HCT116 (cell line): ENCODE measurements around the gene NR2C2AP. TPM values are rescaled to one million over a fixed set of nuclear protein-coding genes. Genes with fewer than 3 reads are reported as not detected.

Source experiments
- ATAC-seq: fragments of 200-7000 bp; cut with Tn5 transposase; 2 replicates; pipeline ENCODE4 v1.9.1; 2020; ENCODE audit warnings: mild to moderate bottlenecking, moderate library complexity
- BruUV-seq: library from RNA; stranded (reverse); fragments of 400-500 nt; replicated peaks from 2 replicates; lab custom pipeline; 2021; lab: Mats Ljungman, UMichigan
- CTCF ChIA-PET: fragments of 300-600 bp; sonication (Branson Sonifier 250); formaldehyde crosslinking; loops from one replicate; lab custom pipeline; 2021; ENCODE audit warnings: antibody characterized with exemption; lab: Charles Lee
- POLR2A ChIA-PET: fragments of 300-600, 350-600 bp; sonication (Branson Sonifier 250); formaldehyde crosslinking; loops from one replicate; lab custom pipeline; 2021; ENCODE audit warnings: antibody characterized with exemption; lab: Charles Lee
- RAD21 ChIA-PET, 2 experiments: fragments of 300-600 bp; sonication (Branson Sonifier 250); formaldehyde crosslinking; loops; one replicate each; lab custom pipeline; 2023; ENCODE audit warnings: low total read pairs in 2 of 2; ENCODE audit not compliant: uncharacterized antibody in 2 of 2, unreplicated experiment in 2 of 2, low non-redundant PET in 1 of 2; lab: Charles Lee
- DNase-seq: peaks from one replicate; pipeline ENCODE4 v3.0.0-alpha.2; 2010; ENCODE audit warnings: low read depth, low spot score
- H2AFZ ChIP-seq: fragments of 200-600 bp; shearing (Covaris generic), sonication (generic); 2 replicates; pipeline ENCODE4 v1.6.1; 2017; ENCODE audit warnings: low read depth, mixed run types, mixed read lengths, antibody characterized with exemption, low read length; ENCODE audit not compliant: poor library complexity, severe bottlenecking
- H3K27ac ChIP-seq: 2 replicates; pipeline ENCODE4 v1.5.1; 2012; ENCODE audit warnings: low read depth, low read length
- H3K27me3 ChIP-seq: fragments of 200-600 bp; sonication (generic); 2 replicates; pipeline ENCODE4 v1.6.1; 2016; ENCODE audit warnings: mixed run types, low read length, mixed read lengths; ENCODE audit not compliant: insufficient read depth
- H3K36me3 ChIP-seq, 2 experiments: fragments of 200-500 bp in 1 of 2; fragments of 200-600 bp in 1 of 2; sonication (Bioruptor generic) in 1 of 2; sonication (generic) in 1 of 2; 2 replicates each; pipeline versions ENCODE4 v1.5.1 to v1.6.1; 2014 to 2016; ENCODE audit warnings: low read length in 2 of 2, inconsistent platforms in 1 of 2, mixed read lengths in 1 of 2, mixed run types in 1 of 2; ENCODE audit not compliant: insufficient read depth in 2 of 2, control insufficient read depth in 1 of 2
- H3K4me1 ChIP-seq, 2 experiments: fragments of 200-600 bp in 1 of 2; sonication (generic) in 1 of 2; 2 replicates each; pipeline versions ENCODE4 v1.5.1 to v1.6.1; 2012 to 2017; ENCODE audit warnings: low read length in 2 of 2, inconsistent platforms in 1 of 2, mild to moderate bottlenecking in 1 of 2, mixed read lengths in 1 of 2, mixed run types in 1 of 2, moderate library complexity in 1 of 2; ENCODE audit not compliant: insufficient read depth in 2 of 2, control insufficient read depth in 1 of 2
- H3K4me2 ChIP-seq: fragments of 200-600 bp; sonication (generic); 2 replicates; pipeline ENCODE4 v1.6.1; 2017; ENCODE audit warnings: mixed run types, low read length, mixed read lengths
- H3K4me3 ChIP-seq, 2 experiments: fragments of 200-600 bp in 1 of 2; sonication (generic) in 1 of 2; replicated peaks in 1 of 2; 2 replicates each; pipeline ENCODE4 v1.5.1; 2011 to 2016; ENCODE audit warnings: low read length in 2 of 2, control low read depth in 1 of 2, low read depth in 1 of 2, mild to moderate bottlenecking in 1 of 2, mixed read lengths in 1 of 2, mixed run types in 1 of 2
- H3K79me2 ChIP-seq: fragments of 200-600 bp; sonication (generic); 2 replicates; pipeline ENCODE4 v1.6.1; 2017; ENCODE audit warnings: mild to moderate bottlenecking, mixed run types, low read length, moderate library complexity, mixed read lengths; ENCODE audit not compliant: insufficient read depth
- H3K9ac ChIP-seq: fragments of 200-600 bp; sonication (generic); 2 replicates; pipeline ENCODE4 v1.6.1; 2016; ENCODE audit warnings: low read length, mixed read lengths
- H3K9me2 ChIP-seq: fragments of 200-600 bp; sonication (generic), shearing (Covaris generic); 2 replicates; pipeline ENCODE4 v1.6.1; 2017; ENCODE audit warnings: mixed run types, mild to moderate bottlenecking, moderate library complexity; ENCODE audit not compliant: insufficient read depth
- H3K9me3 ChIP-seq, 2 experiments: fragments of 200-500 bp in 1 of 2; fragments of 200-600 bp in 1 of 2; sonication (Bioruptor generic) in 1 of 2; sonication (generic) in 1 of 2; 2 replicates each; pipeline ENCODE4 v1.6.1; 2014 to 2017; ENCODE audit warnings: low read length in 2 of 2, mixed read lengths in 2 of 2, inconsistent platforms in 1 of 2, low read depth in 1 of 2, mild to moderate bottlenecking in 1 of 2, mixed run types in 1 of 2, moderate library complexity in 1 of 2; ENCODE audit not compliant: control insufficient read depth in 1 of 2, insufficient read depth in 1 of 2
- H4K20me1 ChIP-seq: fragments of 200-600 bp; sonication (generic), shearing (Covaris generic); 2 replicates; pipeline ENCODE4 v1.6.1; 2017; ENCODE audit warnings: mixed run types, mild to moderate bottlenecking, moderate library complexity; ENCODE audit not compliant: insufficient read depth
- ATF3 ChIP-seq: IDR thresholded peaks from 2 replicates; pipeline ENCODE4 v1.6.1; 2012
- CBX3 ChIP-seq: IDR thresholded peaks from 2 replicates; pipeline ENCODE4 v1.6.1; 2012; ENCODE audit warnings: low read depth
- CEBPB ChIP-seq: IDR thresholded peaks from 2 replicates; pipeline ENCODE4 v1.6.1; 2012; ENCODE audit warnings: low read depth
- EGR1 ChIP-seq: IDR thresholded peaks from 2 replicates; pipeline ENCODE4 v1.6.1; 2012; ENCODE audit warnings: low read depth
- ELF1 ChIP-seq: IDR thresholded peaks from 2 replicates; pipeline ENCODE4 v1.6.1; 2012; ENCODE audit warnings: low read depth, borderline replicate concordance
- EZH2 ChIP-seq: fragments of 200-600 bp; sonication (generic); IDR thresholded peaks from 2 replicates; pipeline ENCODE4 v1.6.1; 2017; ENCODE audit warnings: antibody characterized with exemption, mixed run types
- EZH2phosphoT487 ChIP-seq: fragments of 200-600 bp; IDR thresholded peaks from 2 replicates; pipeline ENCODE4 v1.6.1; 2018; ENCODE audit warnings: antibody characterized with exemption, borderline replicate concordance
- FOSL1 ChIP-seq: IDR thresholded peaks from 2 replicates; pipeline ENCODE4 v1.6.1; 2012; ENCODE audit warnings: low read depth
- JUND ChIP-seq: IDR thresholded peaks from 2 replicates; pipeline ENCODE4 v1.6.1; 2012
- POLR2AphosphoS5 ChIP-seq: IDR thresholded peaks from 2 replicates; pipeline ENCODE4 v1.6.1; 2011; ENCODE audit warnings: mild to moderate bottlenecking, low read depth, low read length, moderate library complexity
- REST ChIP-seq: IDR thresholded peaks from 2 replicates; pipeline ENCODE4 v1.6.1; 2012; ENCODE audit warnings: low read depth
- SIN3A ChIP-seq: IDR thresholded peaks from 2 replicates; pipeline ENCODE4 v1.6.1; 2012; ENCODE audit warnings: low read depth
- SP1 ChIP-seq: IDR thresholded peaks from 2 replicates; pipeline ENCODE4 v1.6.1; 2012; ENCODE audit warnings: low read depth
- ZBTB33 ChIP-seq: IDR thresholded peaks from 2 replicates; pipeline ENCODE4 v1.6.1; 2011; ENCODE audit warnings: mild to moderate bottlenecking, low read length, moderate library complexity; ENCODE audit not compliant: insufficient replicate concordance; ENCODE audit errors: extremely low read depth
- ZNF274 ChIP-seq: fragments of 200-500 bp; sonication (Bioruptor generic); IDR thresholded peaks from 2 replicates; pipeline ENCODE4 v1.6.1; 2014; ENCODE audit warnings: mild to moderate bottlenecking, low read depth, low read length, inconsistent platforms
- intact Hi-C: fragments of 100-400 bp; cut with micrococcal nuclease; formaldehyde crosslinking; loops from 2 replicates; pipeline ENCODE4 v1.10.0; 2022
- total RNA-seq: library from RNA; stranded (reverse); gene quantifications from one replicate; pipeline ENCODE4 v1.2.1, GENCODE V29; 2021; ENCODE audit not compliant: unreplicated experiment

NR2C2AP gene
- total RNA-seq, 1 experiment from 2014 or later: 45.3 TPM

GRCh38 chr19:19239675-19240074, 36.5 kb upstream of the NR2C2AP start:
- H3K9me2 ChIP-seq: no peaks in the 10 kb centered on the region
- no peak overlapping the region for H3K27ac ChIP-seq
- peaks cover under 1 to 7% of the 10 kb centered on the region in 2 experiments; a peak in 2 of 4 replicates for H3K9me3 ChIP-seq
- POLR2A ChIA-PET: no interaction called here
- TF ChIP-seq POLR2AphosphoS5 (no peak), CBX3 (no peak)
- H3K4me1 ChIP-seq: no peaks in the 10 kb centered on the region
- H3K79me2 ChIP-seq: no peaks in the 10 kb centered on the region
- no peaks in the 10 kb centered on the region for H4K20me1 ChIP-seq
- CTCF ChIA-PET: interaction anchor here (0.6 kb wide), 1 partner anchor 1129 kb away, joined by 3 read pairs; no protein-coding TSS in a partner anchor
- ATAC-seq: no peak
- H3K4me2 ChIP-seq: no peak overlapping the region
- no peak overlapping the region for H3K9ac ChIP-seq
- no peaks in the 10 kb centered on the region for H3K27me3 ChIP-seq
- H2AFZ ChIP-seq: no peak overlapping the region
- RAD21 ChIA-PET: no interaction called here
- intact Hi-C loops: no loop called here
- no peak overlapping the region for H3K4me3 ChIP-seq
- BruUV-seq: no TSS peak
- DNase-seq: no peak
- no peaks in the 10 kb centered on the region for H3K36me3 ChIP-seq

GRCh38 chr19:19238126-19238894, 35.1 kb upstream of the NR2C2AP start:
- Histone ChIP-seq H3K4me2 (no peak overlapping the region), H3K79me2 (no peaks in the 10 kb centered on the region), H2AFZ (no peak overlapping the region), H3K36me3 (no peaks in the 10 kb centered on the region), H3K9me2 (no peaks in the 10 kb centered on the region), H3K9me3 (peaks cover 10 to 19% of the 10 kb centered on the region in 2 experiments; a peak in 3 of 4 replicates), H3K4me3 (no peak overlapping the region), H4K20me1 (no peaks in the 10 kb centered on the region), H3K4me1 (no peaks in the 10 kb centered on the region), H3K27ac (no peak overlapping the region), H3K9ac (no peak overlapping the region), H3K27me3 (no peaks in the 10 kb centered on the region)
- ChIA-PET CTCF (no interaction called here), RAD21 (no interaction called here), POLR2A (no interaction called here)
- no TSS peak for BruUV-seq
- ATAC-seq: no peak
- intact Hi-C loops: no loop called here
- no peak for DNase-seq
- TF ChIP-seq ATF3: no peak
- no peak for TF ChIP-seq ELF1
- no peak for TF ChIP-seq EZH2phosphoT487
- no peak for TF ChIP-seq ZNF274
- TF ChIP-seq REST: no peak
- TF ChIP-seq EGR1: no peak
- no peak for TF ChIP-seq ZBTB33
- no peak for TF ChIP-seq CEBPB
- TF ChIP-seq POLR2AphosphoS5: no peak
- TF ChIP-seq SIN3A: no peak
- TF ChIP-seq EZH2: no peak
- no peak for TF ChIP-seq FOSL1
- no peak for TF ChIP-seq JUND
- no peak for TF ChIP-seq SP1
